Adrenal gland (tissue), 5 donors: ENCODE results near the gene NDUFS2.

ENCODE experiments used
- POLR2A ChIP-seq, 2 donors: fragments of 450-650 bp; IDR thresholded peaks; one replicate each; pipeline ENCODE4 v1.6.1; 2017; ENCODE audit warnings: antibody characterized with exemption in 2 of 2, mild to moderate bottlenecking in 2 of 2, moderate library complexity in 1 of 2
- TF ChIP-seq, protein P1 (sequence below), 6 experiments: fragments of 450-650 bp in 4 of 6; fragments of 200-600 bp in 2 of 6; sonication (generic) in 1 of 6; IDR thresholded peaks; 1 replicate in 5 of 6; 2 replicates in 1 of 6; pipeline versions ENCODE4 v1.5.1 to v1.8.0; 2016 to 2021; ENCODE audit warnings: antibody characterized with exemption in 6 of 6, mild to moderate bottlenecking in 2 of 6, moderate library complexity in 1 of 6
- donor health status: DM: no; HTN: no; CAD: no.

- TF ChIP-seq, protein P1, sequence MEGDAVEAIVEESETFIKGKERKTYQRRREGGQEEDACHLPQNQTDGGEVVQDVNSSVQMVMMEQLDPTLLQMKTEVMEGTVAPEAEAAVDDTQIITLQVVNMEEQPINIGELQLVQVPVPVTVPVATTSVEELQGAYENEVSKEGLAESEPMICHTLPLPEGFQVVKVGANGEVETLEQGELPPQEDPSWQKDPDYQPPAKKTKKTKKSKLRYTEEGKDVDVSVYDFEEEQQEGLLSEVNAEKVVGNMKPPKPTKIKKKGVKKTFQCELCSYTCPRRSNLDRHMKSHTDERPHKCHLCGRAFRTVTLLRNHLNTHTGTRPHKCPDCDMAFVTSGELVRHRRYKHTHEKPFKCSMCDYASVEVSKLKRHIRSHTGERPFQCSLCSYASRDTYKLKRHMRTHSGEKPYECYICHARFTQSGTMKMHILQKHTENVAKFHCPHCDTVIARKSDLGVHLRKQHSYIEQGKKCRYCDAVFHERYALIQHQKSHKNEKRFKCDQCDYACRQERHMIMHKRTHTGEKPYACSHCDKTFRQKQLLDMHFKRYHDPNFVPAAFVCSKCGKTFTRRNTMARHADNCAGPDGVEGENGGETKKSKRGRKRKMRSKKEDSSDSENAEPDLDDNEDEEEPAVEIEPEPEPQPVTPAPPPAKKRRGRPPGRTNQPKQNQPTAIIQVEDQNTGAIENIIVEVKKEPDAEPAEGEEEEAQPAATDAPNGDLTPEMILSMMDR (IDR thresholded peaks at IDR 0.05) = no peak
- no peak for TF ChIP-seq POLR2A (IDR thresholded peaks at IDR 0.05)
Observed at GRCh38 chr1:161188381-161188780, 13.8 kb upstream of the NDUFS2 start.
